SK-N-SH (cell line): ENCODE results near the gene CDK6.

Experiments used
- CTCF ChIP-seq: fragments of 200-600 bp; sonication (generic); IDR thresholded peaks from 2 replicates; pipeline ENCODE4 v1.6.1; 2017; ENCODE audit warnings: antibody characterized with exemption, mild to moderate bottlenecking, moderate library complexity
- FOXM1 ChIP-seq: IDR thresholded peaks from 2 replicates; pipeline ENCODE4 v1.4.0; 2012; ENCODE audit warnings: low read depth, mild to moderate bottlenecking
- GABPA ChIP-seq: IDR thresholded peaks from 2 replicates; pipeline ENCODE4 v1.4.0; 2012; ENCODE audit warnings: low read depth, mild to moderate bottlenecking
- GATA2 ChIP-seq: sonication (generic); formaldehyde crosslinking; IDR thresholded peaks from 2 replicates; pipeline ENCODE4 v1.5.0; 2020; ENCODE audit warnings: mild to moderate bottlenecking, missing genetic modification reagents
- MEF2A ChIP-seq: IDR thresholded peaks from 2 replicates; pipeline ENCODE4 v1.4.0; 2012; ENCODE audit warnings: low read depth, borderline replicate concordance
- TCF12 ChIP-seq: IDR thresholded peaks from 2 replicates; pipeline ENCODE4 v1.4.0; 2012
- TF ChIP-seq, protein P1 (sequence below): fragments of 150-350 bp; IDR thresholded peaks from 2 replicates; pipeline ENCODE4 v1.6.1; 2017; ENCODE audit warnings: antibody characterized with exemption, low read length, low read depth, borderline replicate concordance
- TF ChIP-seq, protein P2 (sequence below): IDR thresholded peaks from 2 replicates; pipeline ENCODE4 v1.4.0; 2012; ENCODE audit warnings: low read depth

- TF ChIP-seq CTCF (no peak), GATA2 (CRISPR knock-in tag) (no peak), TCF12 (no peak), GABPA (no peak), FOXM1 (no peak), MEF2A (no peak)
- TF ChIP-seq, protein P1, sequence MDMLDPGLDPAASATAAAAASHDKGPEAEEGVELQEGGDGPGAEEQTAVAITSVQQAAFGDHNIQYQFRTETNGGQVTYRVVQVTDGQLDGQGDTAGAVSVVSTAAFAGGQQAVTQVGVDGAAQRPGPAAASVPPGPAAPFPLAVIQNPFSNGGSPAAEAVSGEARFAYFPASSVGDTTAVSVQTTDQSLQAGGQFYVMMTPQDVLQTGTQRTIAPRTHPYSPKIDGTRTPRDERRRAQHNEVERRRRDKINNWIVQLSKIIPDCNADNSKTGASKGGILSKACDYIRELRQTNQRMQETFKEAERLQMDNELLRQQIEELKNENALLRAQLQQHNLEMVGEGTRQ, result no peak
- TF ChIP-seq, protein P2, sequence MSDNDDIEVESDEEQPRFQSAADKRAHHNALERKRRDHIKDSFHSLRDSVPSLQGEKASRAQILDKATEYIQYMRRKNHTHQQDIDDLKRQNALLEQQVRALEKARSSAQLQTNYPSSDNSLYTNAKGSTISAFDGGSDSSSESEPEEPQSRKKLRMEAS, result no peak
Observed at GRCh38 chr7:92725161-92725925, 111.0 kb downstream of the CDK6 start.
